ENCODE measurements around the gene TRDN.

Gene TRDN

GRCh38 chr6:123418071-123418470, 218.7 kb downstream of the TRDN start:
- Histone ChIP-seq H3F3A (ENCODE audit: low read depth) (no peaks in the 10 kb centered on the region), H4K20me1 (ENCODE audit: insufficient read depth, low read length, poor library complexity, severe bottlenecking) (no peaks in the 10 kb centered on the region), H3K79me2 (ENCODE audit: insufficient read depth, low read length) (no peaks in the 10 kb centered on the region), H2AFZ (ENCODE audit: low read length) (no peak overlapping the region), H3K4me2 (ENCODE audit: low read depth, low read length, poor library complexity, severe bottlenecking) (no peak overlapping the region), H3K27me3 (ENCODE audit: insufficient read depth, low read length, poor library complexity, severe bottlenecking) (no peaks in the 10 kb centered on the region), H3K9me2 (replicated peaks; ENCODE audit: low read depth, low read length) (no peaks in the 10 kb centered on the region), H3K36me3 (ENCODE audit: insufficient read depth, low read length) (no peaks in the 10 kb centered on the region), H3K9ac (ENCODE audit: low read depth, low read length, poor library complexity, severe bottlenecking) (no peak overlapping the region), H3K4me3 (ENCODE audit: low read length, poor library complexity, severe bottlenecking) (no peak overlapping the region), H3K9me3 (ENCODE audit: insufficient read depth, low read depth, low read length) (no peaks in the 10 kb centered on the region), H3K4me1 (ENCODE audit: insufficient read depth, low read length, poor library complexity, severe bottlenecking) (no peaks in the 10 kb centered on the region)
- no peak for TF ChIP-seq EZH2phosphoT487 (IDR thresholded peaks at IDR 0.05; ENCODE audit: borderline replicate concordance)
- TF ChIP-seq, protein P1, sequence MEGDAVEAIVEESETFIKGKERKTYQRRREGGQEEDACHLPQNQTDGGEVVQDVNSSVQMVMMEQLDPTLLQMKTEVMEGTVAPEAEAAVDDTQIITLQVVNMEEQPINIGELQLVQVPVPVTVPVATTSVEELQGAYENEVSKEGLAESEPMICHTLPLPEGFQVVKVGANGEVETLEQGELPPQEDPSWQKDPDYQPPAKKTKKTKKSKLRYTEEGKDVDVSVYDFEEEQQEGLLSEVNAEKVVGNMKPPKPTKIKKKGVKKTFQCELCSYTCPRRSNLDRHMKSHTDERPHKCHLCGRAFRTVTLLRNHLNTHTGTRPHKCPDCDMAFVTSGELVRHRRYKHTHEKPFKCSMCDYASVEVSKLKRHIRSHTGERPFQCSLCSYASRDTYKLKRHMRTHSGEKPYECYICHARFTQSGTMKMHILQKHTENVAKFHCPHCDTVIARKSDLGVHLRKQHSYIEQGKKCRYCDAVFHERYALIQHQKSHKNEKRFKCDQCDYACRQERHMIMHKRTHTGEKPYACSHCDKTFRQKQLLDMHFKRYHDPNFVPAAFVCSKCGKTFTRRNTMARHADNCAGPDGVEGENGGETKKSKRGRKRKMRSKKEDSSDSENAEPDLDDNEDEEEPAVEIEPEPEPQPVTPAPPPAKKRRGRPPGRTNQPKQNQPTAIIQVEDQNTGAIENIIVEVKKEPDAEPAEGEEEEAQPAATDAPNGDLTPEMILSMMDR (conservative IDR thresholded peaks at IDR 0.05; ENCODE audit: low read length): no peak

- no peaks in the 10 kb centered on the region for H3K36me3 ChIP-seq (ENCODE audit: insufficient read depth, low read length)
- no peaks in the 10 kb centered on the region for H3K4me1 ChIP-seq (ENCODE audit: insufficient read depth, low read length, poor library complexity, severe bottlenecking)
- TF ChIP-seq, protein P1 (conservative IDR thresholded peaks at IDR 0.05; ENCODE audit: low read length): no peak
- TF ChIP-seq EZH2phosphoT487 (IDR thresholded peaks at IDR 0.05; ENCODE audit: borderline replicate concordance): no peak
- no peak overlapping the region for H2AFZ ChIP-seq (ENCODE audit: low read length)
- H3K9me2 ChIP-seq (replicated peaks; ENCODE audit: low read depth, low read length): no peaks in the 10 kb centered on the region
- no peaks in the 10 kb centered on the region for H3F3A ChIP-seq (ENCODE audit: low read depth)
- H4K20me1 ChIP-seq (ENCODE audit: insufficient read depth, low read length, poor library complexity, severe bottlenecking): no peaks in the 10 kb centered on the region
- no peak overlapping the region for H3K4me2 ChIP-seq (ENCODE audit: low read depth, low read length, poor library complexity, severe bottlenecking)
- no peak overlapping the region for H3K4me3 ChIP-seq (ENCODE audit: low read length, poor library complexity, severe bottlenecking)
- H3K79me2 ChIP-seq (ENCODE audit: insufficient read depth, low read length): no peaks in the 10 kb centered on the region
- no peak overlapping the region for H3K9ac ChIP-seq (ENCODE audit: low read depth, low read length, poor library complexity, severe bottlenecking)
- no peaks in the 10 kb centered on the region for H3K9me3 ChIP-seq (ENCODE audit: insufficient read depth, low read depth, low read length)
- no peaks in the 10 kb centered on the region for H3K27me3 ChIP-seq (ENCODE audit: insufficient read depth, low read length, poor library complexity, severe bottlenecking)
Measured at GRCh38 chr6:123417535-123417934, 219.2 kb downstream of the TRDN start.

DNA sequence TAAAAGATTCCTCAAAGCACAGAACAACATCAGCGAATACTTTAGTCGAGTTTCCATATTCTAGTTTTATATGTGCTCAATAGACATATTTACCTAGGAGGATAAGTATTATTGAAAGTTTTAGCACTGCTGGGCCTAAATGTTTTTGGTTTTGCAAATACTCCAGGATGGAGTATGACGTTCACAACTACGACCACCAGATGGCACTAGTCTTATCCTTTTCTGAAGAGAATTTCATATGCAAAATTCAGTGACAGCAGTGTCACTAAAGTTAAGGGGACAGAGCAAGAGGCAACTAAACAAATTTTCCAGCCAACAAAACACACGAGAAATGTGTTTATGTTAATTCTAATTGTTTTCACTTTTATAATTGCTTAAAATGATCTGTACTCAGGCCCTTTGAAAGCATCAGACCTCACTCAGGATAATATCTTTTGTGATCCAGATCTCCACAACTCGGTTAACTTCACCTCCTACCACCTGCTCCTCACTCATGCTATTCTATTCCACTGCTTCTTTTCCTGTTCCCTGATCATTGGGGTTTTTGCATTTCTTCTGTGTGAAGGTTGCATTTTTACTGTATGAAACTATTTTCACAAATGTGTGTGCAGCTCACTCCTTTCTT, 220.8 kb downstream of the TRDN start:
- H3K79me2 ChIP-seq (ENCODE audit: insufficient read depth, low read length): no peaks in the 10 kb centered on the region
- no peaks in the 10 kb centered on the region for H3K36me3 ChIP-seq (ENCODE audit: insufficient read depth, low read length)
- H3K9me2 ChIP-seq (replicated peaks; ENCODE audit: low read depth, low read length): no peaks in the 10 kb centered on the region
- H3K27me3 ChIP-seq (ENCODE audit: insufficient read depth, low read length, poor library complexity, severe bottlenecking): no peaks in the 10 kb centered on the region
- H3K4me1 ChIP-seq (ENCODE audit: insufficient read depth, low read length, poor library complexity, severe bottlenecking): no peaks in the 10 kb centered on the region
- H3K9me3 ChIP-seq (ENCODE audit: insufficient read depth, low read depth, low read length): no peaks in the 10 kb centered on the region
- no peak overlapping the region for H3K9ac ChIP-seq (ENCODE audit: low read depth, low read length, poor library complexity, severe bottlenecking)
- peak overlapping the region; percentile 37; the same call in 1 of the 2 replicates for H2AFZ ChIP-seq (ENCODE audit: low read length)
- H3K4me3 ChIP-seq (ENCODE audit: low read length, poor library complexity, severe bottlenecking): no peak overlapping the region
- H4K20me1 ChIP-seq (ENCODE audit: insufficient read depth, low read length, poor library complexity, severe bottlenecking): no peaks in the 10 kb centered on the region
- H3F3A ChIP-seq (ENCODE audit: low read depth): no peaks in the 10 kb centered on the region
- TF ChIP-seq, protein P1 (conservative IDR thresholded peaks at IDR 0.05; ENCODE audit: low read length): peak; percentile 78
- TF ChIP-seq EZH2phosphoT487 (IDR thresholded peaks at IDR 0.05; ENCODE audit: borderline replicate concordance): no peak
- H3K4me2 ChIP-seq (ENCODE audit: low read depth, low read length, poor library complexity, severe bottlenecking): no peak overlapping the region
